Measurements from ENCODE around the gene ECEL1.

- TF ChIP-seq, protein P1, sequence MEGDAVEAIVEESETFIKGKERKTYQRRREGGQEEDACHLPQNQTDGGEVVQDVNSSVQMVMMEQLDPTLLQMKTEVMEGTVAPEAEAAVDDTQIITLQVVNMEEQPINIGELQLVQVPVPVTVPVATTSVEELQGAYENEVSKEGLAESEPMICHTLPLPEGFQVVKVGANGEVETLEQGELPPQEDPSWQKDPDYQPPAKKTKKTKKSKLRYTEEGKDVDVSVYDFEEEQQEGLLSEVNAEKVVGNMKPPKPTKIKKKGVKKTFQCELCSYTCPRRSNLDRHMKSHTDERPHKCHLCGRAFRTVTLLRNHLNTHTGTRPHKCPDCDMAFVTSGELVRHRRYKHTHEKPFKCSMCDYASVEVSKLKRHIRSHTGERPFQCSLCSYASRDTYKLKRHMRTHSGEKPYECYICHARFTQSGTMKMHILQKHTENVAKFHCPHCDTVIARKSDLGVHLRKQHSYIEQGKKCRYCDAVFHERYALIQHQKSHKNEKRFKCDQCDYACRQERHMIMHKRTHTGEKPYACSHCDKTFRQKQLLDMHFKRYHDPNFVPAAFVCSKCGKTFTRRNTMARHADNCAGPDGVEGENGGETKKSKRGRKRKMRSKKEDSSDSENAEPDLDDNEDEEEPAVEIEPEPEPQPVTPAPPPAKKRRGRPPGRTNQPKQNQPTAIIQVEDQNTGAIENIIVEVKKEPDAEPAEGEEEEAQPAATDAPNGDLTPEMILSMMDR (IDR thresholded peaks at IDR 0.05), result peak; percentile 94
- TF ChIP-seq EZH2 (IDR thresholded peaks at IDR 0.05; ENCODE audit: borderline replicate concordance, insufficient read depth, low read depth, low read length, poor library complexity, severe bottlenecking), result no peak
Observed at GRCh38 chr2:232521959-232522622, 34.5 kb upstream of the ECEL1 start.

Data from B cell (primary cell).